Osteocyte (in vitro differentiated cells): ENCODE results near the gene OSR1. TPM values are rescaled to one million over a fixed set of nuclear protein-coding genes. Genes with fewer than 3 reads are reported as not detected.

Experiments used
- DNase-seq: peaks from one replicate; pipeline ENCODE4 v3.0.0; 2021; ENCODE audit warnings: mixed read lengths; ENCODE audit not compliant: unreplicated experiment; ENCODE audit errors: extremely low spot score
- H3K27ac Mint-ChIP-seq: one replicate; pipeline ENCODE4 v1.8.0; 2021; ENCODE audit warnings: mild to moderate bottlenecking, mixed read lengths; ENCODE audit not compliant: unreplicated experiment
- H3K27me3 Mint-ChIP-seq: one replicate; pipeline ENCODE4 v1.8.0; 2021; ENCODE audit warnings: mixed read lengths; ENCODE audit not compliant: unreplicated experiment
- H3K36me3 Mint-ChIP-seq: one replicate; pipeline ENCODE4 v1.8.0; 2021; ENCODE audit warnings: mixed read lengths; ENCODE audit not compliant: unreplicated experiment
- H3K4me1 Mint-ChIP-seq: one replicate; pipeline ENCODE4 v1.8.0; 2021; ENCODE audit warnings: mixed read lengths; ENCODE audit not compliant: unreplicated experiment
- H3K4me3 Mint-ChIP-seq: one replicate; pipeline ENCODE4 v1.8.0; 2021; ENCODE audit warnings: mild to moderate bottlenecking, moderate library complexity, mixed read lengths; ENCODE audit not compliant: unreplicated experiment
- H3K9me3 Mint-ChIP-seq: one replicate; pipeline ENCODE4 v1.8.0; 2021; ENCODE audit warnings: mixed read lengths; ENCODE audit not compliant: unreplicated experiment
- CTCF ChIP-seq: fragments of 200-600 bp; sonication (generic); IDR thresholded peaks from 2 replicates; pipeline ENCODE4 v1.5.0; 2021; ENCODE audit warnings: antibody characterized with exemption, mild to moderate bottlenecking, moderate library complexity
- total RNA-seq: library from RNA; stranded (reverse); gene quantifications from 2 replicates; pipeline ENCODE4 v1.2.1, GENCODE V29; 2021

OSR1 gene
- total RNA-seq, 1 donor from 2014 or later: 5.8 TPM

DNA sequence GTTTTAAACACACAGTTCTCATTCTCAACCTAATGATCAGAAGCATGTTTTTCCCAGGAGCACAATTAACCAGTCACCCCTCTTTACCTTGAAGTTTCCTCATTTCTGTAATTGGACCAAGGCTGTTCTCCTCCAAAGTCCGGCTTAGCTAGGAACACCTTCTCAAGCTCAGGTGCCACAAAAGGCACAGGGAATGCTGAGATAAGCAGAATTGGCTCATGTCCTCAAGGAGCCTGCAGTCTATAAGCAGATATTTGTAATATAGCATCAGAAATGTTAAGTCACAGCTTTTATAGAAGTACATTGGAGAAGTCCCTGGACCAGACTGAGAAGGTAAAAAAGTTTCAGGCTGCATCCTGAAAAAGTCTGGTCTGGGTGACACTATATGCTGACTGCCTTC lies 20.7 kb downstream of the OSR1 start:
- Mint-ChIP-seq H3K4me1 (no peaks in the 10 kb centered on the region), H3K27ac (no peak overlapping the region), H3K36me3 (peaks cover 9% of the 10 kb centered on the region), H3K4me3 (no peak overlapping the region), H3K27me3 (no peaks in the 10 kb centered on the region), H3K9me3 (no peaks in the 10 kb centered on the region)
- TF ChIP-seq CTCF: no peak
- no peak for DNase-seq

GRCh38 chr2:19337202-19337601 lies 21.2 kb downstream of the OSR1 start:
- no peaks in the 10 kb centered on the region for H3K9me3 Mint-ChIP-seq
- H3K4me1 Mint-ChIP-seq: no peaks in the 10 kb centered on the region
- no peaks in the 10 kb centered on the region for H3K27me3 Mint-ChIP-seq
- no peak for TF ChIP-seq CTCF
- H3K27ac Mint-ChIP-seq: no peak overlapping the region
- H3K4me3 Mint-ChIP-seq: no peak overlapping the region
- no peak for DNase-seq
- H3K36me3 Mint-ChIP-seq: peaks cover 9% of the 10 kb centered on the region

DNA sequence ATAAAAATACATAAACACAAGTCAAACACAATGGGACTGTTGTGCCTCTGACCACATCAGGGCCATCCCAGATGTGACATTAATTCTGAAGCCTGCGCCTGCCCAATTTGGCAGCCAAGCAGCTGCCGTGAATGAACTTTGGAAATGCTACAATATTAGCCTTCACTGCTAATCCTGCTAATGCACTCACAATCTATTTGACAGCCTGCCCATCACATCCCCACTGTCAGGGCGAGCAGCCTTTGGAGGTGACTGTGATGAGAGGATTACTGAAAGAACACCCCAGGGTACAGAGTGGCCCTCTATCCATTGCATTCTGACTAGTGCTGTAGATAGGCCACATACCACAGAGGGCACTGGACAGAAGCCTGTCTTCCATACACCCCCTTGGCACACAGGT lies 21.6 kb downstream of the OSR1 start:
- Mint-ChIP-seq H3K9me3 (no peaks in the 10 kb centered on the region), H3K4me1 (no peaks in the 10 kb centered on the region), H3K4me3 (no peak overlapping the region), H3K27me3 (no peaks in the 10 kb centered on the region), H3K36me3 (peaks cover 8% of the 10 kb centered on the region), H3K27ac (no peak overlapping the region)
- no peak for DNase-seq
- TF ChIP-seq CTCF: no peak

GRCh38 chr2:19332503-19332902 lies 25.9 kb downstream of the OSR1 start:
- TF ChIP-seq CTCF: no peak
- Mint-ChIP-seq H3K4me1 (no peaks in the 10 kb centered on the region), H3K27ac (no peak overlapping the region), H3K36me3 (no peaks in the 10 kb centered on the region), H3K27me3 (no peaks in the 10 kb centered on the region), H3K4me3 (no peak overlapping the region), H3K9me3 (no peaks in the 10 kb centered on the region)
- no peak for DNase-seq

GRCh38 chr2:19331450-19331849 lies 27.0 kb downstream of the OSR1 start:
- Mint-ChIP-seq H3K27me3 (no peaks in the 10 kb centered on the region), H3K4me3 (no peak overlapping the region), H3K27ac (no peak overlapping the region), H3K36me3 (no peaks in the 10 kb centered on the region), H3K9me3 (no peaks in the 10 kb centered on the region), H3K4me1 (peaks cover 2% of the 10 kb centered on the region)
- no peak for DNase-seq
- no peak for TF ChIP-seq CTCF
